SKM-1 (cell line): ENCODE data around the gene NR1D1.

ENCODE experiments used
- DNase-seq: peaks from one replicate; lab custom pipeline; 2025; ENCODE audit not compliant: unreplicated experiment; lab: John Stamatoyannopoulos, UW

The NR1D1 gene

DNA sequence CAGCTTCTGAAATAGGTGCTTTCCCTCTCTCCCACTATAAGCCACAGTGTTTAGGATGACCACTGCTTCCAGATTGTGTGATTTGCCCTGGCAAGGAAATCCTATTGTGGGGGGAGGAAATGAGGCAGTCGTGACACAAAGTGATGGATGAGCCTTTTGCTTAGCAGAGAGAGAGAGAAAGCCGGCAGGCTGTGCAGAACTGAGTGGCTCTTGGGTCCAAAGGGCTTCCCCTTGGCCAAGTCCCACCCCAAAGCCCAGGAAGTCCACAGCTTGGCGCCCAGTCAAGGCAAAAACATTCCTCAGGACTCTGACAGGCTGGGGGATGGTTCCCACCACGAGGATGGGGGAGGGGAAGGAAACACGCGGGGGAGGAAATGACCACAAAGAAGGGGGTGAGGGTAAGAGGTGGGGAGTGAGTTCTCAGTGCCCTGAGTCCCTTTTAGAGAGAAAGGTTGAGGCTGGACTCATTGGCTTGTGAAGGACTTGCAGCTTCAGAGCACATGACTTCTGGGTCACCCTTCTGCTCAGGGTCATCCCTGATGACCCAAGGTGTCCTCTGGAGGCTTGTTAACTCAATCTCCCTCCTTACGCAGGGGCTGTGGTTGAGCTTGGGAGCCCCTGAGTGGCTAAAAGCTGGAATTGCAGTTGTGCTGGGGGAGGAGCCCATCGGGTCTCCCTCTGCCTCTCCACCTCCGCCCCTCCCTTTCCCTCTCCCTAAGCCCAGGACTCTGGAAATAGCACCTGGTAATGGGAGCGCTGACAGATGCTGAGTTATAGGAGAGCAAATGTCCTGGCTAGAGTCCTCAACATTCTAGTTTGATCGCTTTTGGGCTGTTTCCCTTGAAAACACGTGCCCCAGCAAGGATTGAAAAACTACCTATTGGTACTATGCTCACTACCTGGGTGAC, 11.1 kb upstream of the NR1D1 start:
- peak; percentile 81 for DNase-seq

DNA sequence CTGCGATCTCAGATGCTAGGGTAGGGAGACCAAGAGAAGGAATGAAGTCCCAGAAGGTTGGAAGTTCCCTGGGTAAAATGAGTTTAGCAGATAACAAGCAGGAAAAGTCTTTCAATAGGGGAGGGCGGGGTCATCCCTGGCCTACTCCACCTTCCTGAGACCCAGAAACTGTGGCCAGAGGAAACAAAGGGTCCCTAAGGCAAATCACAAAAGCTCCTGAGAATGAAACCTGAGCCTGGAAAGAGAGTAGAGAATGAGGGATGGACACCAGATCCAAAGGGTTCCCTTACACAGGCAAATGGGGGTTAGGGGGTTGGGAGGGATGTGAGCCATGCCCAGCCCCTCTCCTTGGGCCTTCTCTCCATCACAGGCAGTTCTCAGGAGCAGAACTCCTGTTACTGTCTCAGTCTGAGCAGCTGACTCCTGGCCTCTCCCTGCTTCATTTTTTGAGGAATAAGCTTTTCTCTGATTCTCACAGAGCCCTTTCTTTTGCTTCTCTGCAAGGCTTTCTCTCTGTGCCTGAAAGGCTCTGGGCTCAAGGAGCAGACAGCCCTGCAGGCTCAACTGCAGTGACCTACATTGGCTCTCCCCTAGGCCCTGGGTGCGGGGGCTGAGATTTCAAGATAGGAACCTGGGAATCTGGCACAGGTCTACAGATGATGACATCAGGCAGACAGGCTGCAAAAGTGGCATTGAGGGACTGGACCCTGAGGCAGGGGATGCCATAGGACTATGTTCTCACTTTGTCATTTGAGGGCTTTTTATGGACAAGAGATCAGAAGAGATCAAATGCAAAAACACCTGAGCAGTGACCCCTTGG, 9.8 kb upstream of the NR1D1 start:
- no peak for DNase-seq

DNA sequence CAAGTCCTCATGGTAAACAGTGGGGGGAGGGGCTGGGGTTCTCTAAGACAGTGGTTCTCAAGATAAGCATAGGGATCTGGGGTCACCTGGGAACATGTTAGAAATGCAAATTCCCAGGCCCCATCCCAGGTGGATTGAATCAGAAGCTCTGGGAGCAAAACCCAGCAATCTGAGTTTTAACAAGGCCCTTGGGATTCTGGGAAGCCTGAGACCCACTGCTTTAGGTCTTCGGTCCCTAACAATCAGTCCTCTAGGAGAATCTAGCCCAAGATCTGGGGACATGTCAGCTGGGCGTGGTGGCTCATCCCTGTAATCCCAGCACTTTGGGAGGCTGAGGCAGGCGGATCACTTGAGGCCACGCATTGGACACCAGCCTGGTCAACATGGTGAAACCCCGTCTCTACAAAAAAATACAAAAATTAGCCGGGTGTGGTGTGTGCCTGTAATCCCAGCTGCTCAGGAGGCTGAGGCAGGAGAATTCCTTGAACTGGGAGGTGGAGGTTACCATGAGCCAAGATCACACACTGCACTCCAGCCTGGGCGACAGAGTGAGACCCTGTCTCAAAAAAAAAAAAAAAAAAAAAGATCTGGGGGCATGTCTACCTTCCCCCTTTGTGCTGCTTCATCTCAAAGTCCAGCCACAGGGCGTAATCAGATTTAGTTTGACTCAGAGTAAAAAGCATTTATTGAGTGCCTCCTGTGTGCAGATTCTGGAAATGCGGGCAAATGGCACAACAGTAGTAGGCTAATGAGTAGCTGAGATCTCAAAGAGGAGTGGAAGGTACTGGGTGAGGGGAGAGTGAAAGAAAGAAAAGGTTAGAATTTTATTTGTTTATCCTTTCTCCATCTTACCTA, 8.8 kb upstream of the NR1D1 start:
- DNase-seq, result no peak

DNA sequence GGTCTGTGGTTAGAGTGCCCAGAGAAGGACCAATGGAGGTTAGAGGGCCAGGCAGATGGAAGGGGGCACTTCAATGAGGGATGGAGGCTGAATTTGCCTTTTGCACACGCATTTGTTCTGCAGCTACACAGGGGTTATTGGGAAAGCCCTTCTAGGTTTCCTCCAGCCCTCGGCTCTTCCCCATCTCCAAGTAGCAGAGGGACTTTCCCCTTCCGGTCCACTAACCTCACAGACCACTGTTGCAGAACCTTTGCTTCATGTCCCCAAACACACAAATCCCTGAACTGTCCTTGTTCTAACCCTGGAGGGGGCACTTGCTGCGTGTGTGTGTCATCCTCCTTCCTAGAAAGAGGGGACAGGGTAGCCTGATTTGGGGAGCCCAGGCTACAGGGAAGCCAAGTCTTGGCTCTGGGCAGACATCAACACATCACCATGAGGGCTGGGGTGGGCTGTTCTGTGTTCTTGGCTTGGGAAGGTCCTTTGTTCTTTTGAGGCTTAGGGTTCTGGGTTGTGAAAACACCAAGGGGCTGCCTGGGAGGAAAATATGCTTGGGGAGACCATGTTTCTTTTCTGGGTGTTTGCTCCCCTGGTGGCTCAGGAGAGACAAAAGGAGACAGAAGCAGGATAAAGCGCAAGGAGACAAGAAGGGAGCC, 7.3 kb upstream of the NR1D1 start:
- DNase-seq, result peak; percentile 83

DNA sequence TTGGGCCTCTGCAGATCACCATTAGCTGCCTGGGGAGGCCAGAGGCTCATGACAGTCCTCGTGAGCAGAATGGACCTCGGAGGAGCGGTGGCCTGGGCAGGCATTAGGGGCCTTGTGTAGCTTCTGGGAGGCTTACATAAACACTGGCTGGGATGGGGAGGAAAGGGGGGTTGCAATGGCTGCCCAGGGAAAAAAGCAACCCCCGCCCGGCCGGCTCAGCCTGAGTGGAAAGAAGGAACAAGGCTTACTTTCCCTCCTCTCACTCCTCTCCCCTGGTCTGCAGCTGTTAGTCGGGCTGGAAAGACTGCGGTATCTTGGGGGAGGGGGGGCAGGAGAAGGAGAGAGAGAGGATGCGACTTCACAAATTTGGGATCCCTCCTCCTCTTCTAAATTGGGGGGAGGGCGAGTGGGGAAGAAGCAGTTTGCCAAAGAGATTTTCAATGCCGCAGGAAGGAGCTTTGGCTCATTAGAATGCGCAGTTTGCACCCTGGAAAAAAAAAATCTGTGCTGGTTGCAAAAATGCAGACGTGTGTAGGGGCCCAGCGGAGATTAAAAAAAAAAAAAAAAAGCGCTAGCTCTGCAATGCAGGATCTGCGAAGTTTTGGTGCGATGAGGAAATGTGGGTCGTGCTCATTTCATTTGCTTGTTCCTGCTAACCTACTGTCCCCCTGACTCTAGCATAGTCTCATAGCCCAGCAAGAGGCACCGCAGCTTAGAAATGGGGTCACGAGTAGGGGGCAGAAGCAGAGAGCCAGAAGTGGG, 6.6 kb upstream of the NR1D1 start:
- no peak for DNase-seq

DNA sequence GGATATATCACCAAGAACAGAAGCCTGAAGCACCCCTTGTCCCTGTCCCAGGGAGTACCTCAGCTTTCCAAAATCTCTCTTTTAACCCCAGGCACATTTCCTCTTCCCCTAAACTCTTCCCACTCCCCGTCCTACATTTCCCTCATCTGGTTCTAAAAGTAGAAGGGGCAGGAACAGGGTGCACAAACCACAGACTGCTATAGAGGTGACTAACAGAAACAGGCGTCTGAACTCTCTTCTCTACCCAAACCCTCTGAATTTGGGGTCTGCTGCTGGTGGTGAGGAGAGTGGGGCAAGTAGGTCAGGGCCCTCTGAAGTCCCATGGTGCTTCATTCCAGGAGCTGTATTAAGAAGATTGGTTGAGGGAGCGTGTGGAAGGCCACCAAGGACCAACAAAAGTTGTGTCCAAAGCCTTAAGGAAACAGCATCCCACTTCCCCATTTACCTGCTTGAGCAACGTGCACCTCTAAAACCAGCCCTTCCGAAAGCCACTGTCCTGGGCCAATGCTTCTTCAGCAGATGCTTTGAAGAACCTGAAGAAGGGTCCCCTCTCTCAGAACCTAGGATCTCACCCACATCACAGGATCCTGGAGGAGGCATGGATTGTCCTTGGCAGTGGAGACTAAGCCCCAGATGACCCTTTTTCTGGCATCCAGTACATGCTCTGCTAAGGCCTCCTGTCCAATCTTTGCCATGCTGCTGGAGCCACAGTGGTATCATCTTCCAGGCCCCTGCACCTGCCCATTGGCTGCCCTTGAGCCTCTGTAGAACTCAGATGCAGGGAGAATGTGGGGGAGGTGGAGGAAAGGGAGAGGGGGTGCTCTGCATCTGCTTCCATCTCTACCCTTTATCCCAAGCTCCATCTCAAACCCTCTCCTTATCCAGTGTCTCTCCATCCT, 5.7 kb upstream of the NR1D1 start:
- DNase-seq, result no peak

DNA sequence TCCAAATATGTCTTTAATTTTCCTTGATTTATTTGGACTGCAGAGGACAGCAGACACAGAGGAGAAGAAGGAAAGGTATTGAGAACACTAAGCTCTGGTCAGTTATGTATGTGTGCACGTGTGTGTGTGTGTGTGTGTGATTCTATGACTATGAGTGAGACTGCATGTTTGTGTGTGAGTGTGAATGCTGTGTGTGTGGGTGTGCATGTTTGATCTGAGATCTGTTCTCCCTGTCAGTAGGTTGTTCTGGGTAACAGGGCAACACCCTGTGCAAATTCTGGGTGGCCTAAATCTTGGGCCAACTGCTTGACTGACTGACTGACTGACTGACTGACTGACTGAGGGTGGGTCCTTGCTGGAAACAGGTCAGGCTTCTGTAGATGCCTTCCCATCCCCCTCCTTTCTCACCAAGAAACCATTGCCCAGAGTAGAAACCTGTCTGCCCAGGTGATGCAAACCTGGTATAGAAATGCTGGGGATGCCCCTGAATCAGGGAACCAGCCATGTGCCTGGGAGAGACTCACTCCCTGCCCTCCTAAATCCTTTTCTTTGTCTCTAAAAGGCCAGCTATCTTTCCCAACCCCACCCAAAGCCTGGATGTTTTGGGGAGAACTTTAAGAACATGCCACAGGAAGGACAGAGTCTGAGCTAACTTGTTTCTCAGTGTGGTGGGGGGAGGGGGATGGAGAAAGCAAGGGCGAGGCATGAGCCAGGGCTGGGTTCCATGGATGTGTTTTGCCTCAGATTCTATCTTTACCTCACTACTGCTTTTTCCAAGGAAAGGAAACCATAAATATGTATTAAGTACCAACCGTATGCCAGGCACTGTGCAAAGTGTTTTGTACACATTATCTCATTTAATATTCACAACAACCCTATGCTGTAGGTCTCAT, 4.5 kb upstream of the NR1D1 start:
- no peak for DNase-seq

DNA sequence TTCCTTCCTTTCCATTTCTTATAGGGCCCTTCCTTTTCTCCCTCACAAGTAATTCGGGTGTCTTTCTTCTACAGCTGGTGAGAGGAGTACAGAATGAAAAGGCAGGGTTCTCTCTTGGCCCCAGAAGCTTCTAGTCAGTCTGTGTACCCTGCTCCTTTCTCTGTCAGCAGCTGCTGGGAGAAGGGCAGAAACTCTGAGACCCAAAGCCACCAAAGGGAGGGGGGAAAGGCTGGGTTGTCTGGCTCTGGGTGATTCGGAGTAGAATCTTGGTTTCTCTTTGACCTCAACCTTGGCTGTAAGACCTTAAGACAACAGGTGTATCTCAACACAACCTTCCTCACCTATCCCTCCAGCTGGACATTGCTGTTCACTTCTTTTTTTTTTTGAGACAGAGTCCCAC, 3.3 kb upstream of the NR1D1 start:
- no peak for DNase-seq

DNA sequence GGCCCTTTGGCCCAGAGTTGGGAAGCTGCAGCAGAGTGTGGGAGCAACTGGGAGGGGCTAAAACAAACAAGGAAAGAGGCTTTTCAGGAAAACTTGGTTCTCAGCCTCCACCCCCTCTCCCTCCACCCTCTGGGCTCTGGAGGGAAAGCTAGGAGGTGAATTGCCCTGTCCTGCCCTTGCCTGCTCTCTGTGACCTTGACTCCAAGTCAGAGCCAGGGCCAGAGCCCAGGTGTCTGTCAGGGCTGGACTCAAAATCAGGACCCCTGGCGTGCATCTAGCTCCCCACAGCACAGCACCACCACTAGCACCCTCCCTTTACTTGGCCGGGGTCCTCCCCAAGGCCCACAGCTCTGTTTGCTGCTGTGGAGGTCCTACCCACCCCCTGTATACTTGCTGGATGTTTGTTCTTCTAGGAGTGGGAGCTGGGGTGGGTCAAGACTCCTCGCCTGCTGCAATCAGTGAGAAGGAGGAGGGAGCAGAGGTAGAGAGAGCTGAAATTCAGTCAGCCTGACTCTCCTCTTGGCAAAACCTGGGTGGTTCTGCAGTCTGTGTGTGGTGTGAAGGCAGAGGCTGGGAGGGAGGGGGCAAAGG, 2.8 kb upstream of the NR1D1 start:
- no peak for DNase-seq

DNA sequence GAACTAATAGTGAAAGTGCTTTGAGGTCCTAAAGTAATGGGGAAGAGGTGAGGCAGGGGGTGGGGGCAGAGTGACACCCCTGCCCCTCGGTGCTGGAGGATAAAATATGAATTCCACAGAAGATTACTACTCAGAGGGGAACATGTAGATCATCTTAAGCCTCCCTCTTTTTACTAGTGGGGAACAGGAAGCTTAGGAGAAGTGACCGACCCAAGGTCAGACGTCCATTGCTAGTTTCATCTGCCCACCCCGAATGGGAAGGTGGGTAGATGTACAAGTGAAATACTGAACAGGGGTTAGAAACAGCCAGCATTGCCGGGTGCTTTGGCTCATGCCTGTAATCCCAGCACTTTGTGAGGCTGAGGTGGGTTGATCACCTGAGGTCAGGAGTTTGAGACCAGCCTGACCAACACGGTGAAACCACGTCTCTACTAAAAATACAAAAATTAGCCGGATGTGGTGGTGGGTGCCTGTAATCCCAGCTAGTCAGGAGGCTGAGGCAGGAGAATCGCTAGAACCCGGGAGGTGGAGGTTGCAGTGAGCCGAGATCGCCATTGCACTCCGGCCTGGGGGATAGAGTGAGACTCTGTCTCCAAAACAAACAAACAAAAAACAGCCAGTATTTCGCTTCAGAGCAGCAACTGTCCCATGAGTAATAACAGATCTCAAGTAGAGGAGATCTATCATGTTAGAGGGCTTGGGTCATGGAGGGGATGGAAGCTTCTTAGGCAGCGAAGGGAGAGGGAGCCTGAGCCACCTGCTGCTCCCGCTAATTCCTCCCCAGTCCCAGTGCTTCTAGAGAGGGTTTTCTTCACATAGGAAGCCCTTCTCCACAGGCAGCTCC, 1.2 kb upstream of the NR1D1 start:
- no peak for DNase-seq

DNA sequence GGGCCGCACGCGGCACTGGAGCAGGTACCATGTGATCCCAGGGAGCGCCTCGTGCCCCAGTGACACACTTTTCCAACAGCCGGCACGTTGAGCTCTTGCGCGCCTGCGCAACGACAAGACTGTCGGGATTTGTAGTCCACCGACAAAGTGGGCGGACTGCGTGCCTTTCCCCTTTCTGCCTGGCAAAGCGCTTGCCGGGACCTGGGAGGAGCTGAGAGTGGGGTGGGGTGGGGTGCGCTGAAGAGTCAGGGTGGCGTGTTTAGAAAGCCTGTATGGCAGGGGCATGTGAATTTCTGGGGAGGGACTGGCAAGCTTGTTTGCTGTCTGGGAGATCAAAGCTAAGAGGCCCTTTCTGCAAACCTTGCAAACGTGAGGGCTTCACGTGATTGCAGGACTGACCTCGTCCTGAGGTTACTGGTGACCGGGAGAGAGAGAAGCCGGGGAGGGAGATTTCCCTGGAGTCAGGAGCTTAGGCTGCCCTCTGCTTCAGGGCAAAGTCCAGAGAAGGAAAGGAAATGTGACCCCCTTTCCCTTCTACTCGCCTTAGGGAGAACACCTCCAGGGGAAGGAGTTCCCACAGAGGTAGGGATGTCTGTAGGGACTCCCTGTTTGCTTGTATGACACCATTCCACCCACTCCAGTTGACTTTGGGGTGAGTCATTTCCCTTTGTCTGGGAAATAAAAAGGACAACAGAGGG, 429 bp upstream of the NR1D1 start:
- DNase-seq, result peak; percentile 76

DNA sequence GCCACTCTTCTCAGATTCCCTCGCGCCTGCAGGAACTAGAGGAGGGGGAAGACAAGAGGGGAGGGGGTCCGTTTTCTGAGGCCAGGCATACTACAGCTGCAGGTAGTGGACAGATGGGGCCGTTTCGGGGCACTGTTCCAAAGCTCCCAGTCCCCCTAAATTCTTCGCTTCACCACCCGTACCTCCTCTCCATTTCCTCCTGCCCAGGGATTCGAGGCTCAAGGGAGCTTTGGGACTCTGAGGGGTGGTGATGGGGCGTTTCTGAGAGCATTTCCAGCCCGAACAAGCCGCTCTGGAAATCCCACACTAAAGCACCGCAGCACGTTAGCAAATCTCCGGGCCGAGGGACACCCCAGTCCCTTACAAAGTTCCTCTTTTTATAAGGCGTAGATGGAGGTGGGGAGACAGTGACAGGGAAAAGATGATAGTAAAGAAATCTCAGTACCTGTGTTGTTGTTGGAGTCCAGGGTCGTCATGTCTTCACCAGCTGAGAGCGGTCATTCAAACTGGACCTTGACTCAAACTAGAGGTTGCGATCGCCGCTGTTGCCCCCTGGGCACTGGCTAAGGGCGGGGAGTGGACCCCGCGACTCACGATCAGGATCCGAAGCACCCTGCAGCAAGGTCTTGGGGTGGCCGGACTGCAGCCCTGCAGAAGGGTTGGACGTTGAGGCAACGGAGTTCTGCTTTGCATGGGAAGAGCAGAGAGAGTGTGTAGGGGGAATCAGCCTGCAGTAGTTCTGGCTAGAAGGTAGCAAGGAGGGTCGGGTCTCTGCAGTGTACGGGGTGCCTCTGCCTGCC, 570 bp downstream of the NR1D1 start:
- no peak for DNase-seq

DNA sequence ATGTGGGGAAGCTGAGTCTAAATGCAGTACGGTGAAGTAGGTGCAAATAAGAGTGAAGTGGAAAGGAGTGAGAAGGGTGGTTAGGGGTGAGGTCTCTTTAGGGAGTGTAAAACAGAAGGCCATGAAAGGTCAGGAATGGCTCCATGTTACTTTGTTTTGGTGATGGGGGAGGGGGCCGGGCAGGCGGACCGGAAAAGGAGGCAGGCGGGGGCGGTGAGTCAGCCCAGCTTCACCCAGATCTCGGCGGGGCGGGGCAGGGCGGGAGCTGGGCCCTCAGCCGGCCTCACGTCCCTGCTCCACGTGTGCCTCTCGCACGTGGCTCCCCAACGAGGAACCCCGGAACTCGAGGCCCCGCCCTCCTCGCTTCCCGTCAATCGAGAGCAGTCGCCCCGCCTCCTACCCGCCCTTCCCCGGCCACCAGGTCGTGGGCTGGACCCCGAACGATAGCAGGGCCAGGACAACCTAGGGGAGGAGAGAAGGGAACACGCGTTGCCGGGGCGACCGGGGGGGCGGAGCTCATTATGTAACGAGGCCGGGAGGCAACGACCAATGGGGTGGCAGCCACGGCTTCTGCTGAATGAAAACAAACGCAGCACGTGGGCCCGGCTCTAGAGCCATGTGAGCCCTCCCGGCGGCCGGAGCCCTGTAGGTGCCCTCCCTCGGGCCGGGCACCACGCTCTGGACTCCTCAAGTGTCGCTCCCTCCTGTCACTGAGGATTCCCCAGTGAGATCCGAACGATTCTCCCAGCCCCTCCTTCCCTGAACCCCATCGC, 1.4 kb downstream of the NR1D1 start:
- peak; percentile 100 for DNase-seq
